GM21576 (cell line): ENCODE results near the gene TANGO6.

Experiments
- ATAC-seq: cut with Tn5 transposase; IDR thresholded peaks from one replicate; pipeline ENCODE4 v1.9.1; 2021; ENCODE audit warnings: mild to moderate bottlenecking, moderate library complexity; ENCODE audit not compliant: unreplicated experiment

Gene TANGO6

GRCh38 chr16:68907297-68907696 is 64.0 kb downstream of the TANGO6 start:
- no peak for ATAC-seq

- no peak for ATAC-seq
These were observed 64.5 kb downstream of the TANGO6 start for GRCh38 chr16:68907781-68908181.

GRCh38 chr16:68909099-68909733 is 65.9 kb downstream of the TANGO6 start:
- ATAC-seq, result no peak

GRCh38 chr16:68910051-68910450 is 66.7 kb downstream of the TANGO6 start:
- ATAC-seq, result no peak

- ATAC-seq, result no peak
These were observed 72.3 kb downstream of the TANGO6 start for GRCh38 chr16:68915589-68915988.

GRCh38 chr16:68917541-68917940 is 74.2 kb downstream of the TANGO6 start:
- no peak for ATAC-seq

GRCh38 chr16:68920349-68920748 is 77.0 kb downstream of the TANGO6 start:
- no peak for ATAC-seq

GRCh38 chr16:68921637-68922036 is 78.3 kb downstream of the TANGO6 start:
- no peak for ATAC-seq

- ATAC-seq, result no peak
These were observed 79.8 kb downstream of the TANGO6 start for GRCh38 chr16:68923116-68923515.

GRCh38 chr16:68927018-68927417 is 83.7 kb downstream of the TANGO6 start:
- ATAC-seq, result no peak

GRCh38 chr16:68931196-68931595 is 87.9 kb downstream of the TANGO6 start:
- no peak for ATAC-seq

GRCh38 chr16:68934402-68934801 is 91.1 kb downstream of the TANGO6 start:
- ATAC-seq, result no peak

- no peak for ATAC-seq
These were observed 91.7 kb downstream of the TANGO6 start for GRCh38 chr16:68935008-68935407.

- no peak for ATAC-seq
These were observed 93.7 kb downstream of the TANGO6 start for GRCh38 chr16:68936736-68937631.

- ATAC-seq, result no peak
These were observed 96.5 kb downstream of the TANGO6 start for GRCh38 chr16:68939692-68940320.

GRCh38 chr16:68940816-68941215 is 97.5 kb downstream of the TANGO6 start:
- ATAC-seq, result no peak

GRCh38 chr16:68943961-68944360 is 100.6 kb downstream of the TANGO6 start:
- no peak for ATAC-seq

- ATAC-seq, result no peak
These were observed 105.0 kb downstream of the TANGO6 start for GRCh38 chr16:68948230-68948910.

- ATAC-seq, result no peak
These were observed 108.9 kb downstream of the TANGO6 start for GRCh38 chr16:68951991-68952877.

- no peak for ATAC-seq
These were observed 111.7 kb downstream of the TANGO6 start for GRCh38 chr16:68954911-68955635.
